Astrocyte of the cerebellum (primary cell): Measurements from ENCODE around the gene FOXJ1.

ENCODE experiments used
- DNase-seq: peaks from one replicate; pipeline ENCODE4 v3.0.0-alpha.2; 2011; ENCODE audit warnings: low read depth
- H3K4me3 ChIP-seq: 2 replicates; pipeline ENCODE4 v1.5.1; 2011; ENCODE audit warnings: mild to moderate bottlenecking, low read depth, low read length, moderate library complexity
- CTCF ChIP-seq: IDR thresholded peaks from 2 replicates; pipeline ENCODE4 v1.5.1; 2012; ENCODE audit warnings: low read length, low read depth, moderate library complexity, mild to moderate bottlenecking; ENCODE audit errors: missing control alignments
- in situ Hi-C: cut with HindIII; loops from 2 replicates; pipeline ENCODE4 v1.10.0; 2017; ENCODE audit warnings: low sequenced_read_pairs

FOXJ1 gene

GRCh38 chr17:76089680-76090516, 51.1 kb downstream of the FOXJ1 start:
- in situ Hi-C loops: no loop called here
- no peak for DNase-seq
- no peak overlapping the region for H3K4me3 ChIP-seq
- no peak for TF ChIP-seq CTCF

- DNase-seq: no peak
- TF ChIP-seq CTCF: no peak
- H3K4me3 ChIP-seq: no peak overlapping the region
- in situ Hi-C loops: no loop called here
Observed at GRCh38 chr17:76088868-76089576, 52.0 kb downstream of the FOXJ1 start.

- in situ Hi-C loops: no loop called here
- no peak overlapping the region for H3K4me3 ChIP-seq
- TF ChIP-seq CTCF: no peak
- no peak for DNase-seq
Observed at GRCh38 chr17:76088041-76088867, 52.8 kb downstream of the FOXJ1 start.

GRCh38 chr17:76087531-76087930, 53.5 kb downstream of the FOXJ1 start:
- in situ Hi-C loops: no loop called here
- no peak overlapping the region for H3K4me3 ChIP-seq
- TF ChIP-seq CTCF: no peak
- no peak for DNase-seq

GRCh38 chr17:76086384-76086783, 54.7 kb downstream of the FOXJ1 start:
- TF ChIP-seq CTCF: no peak
- DNase-seq: no peak
- H3K4me3 ChIP-seq: no peak overlapping the region
- in situ Hi-C loops: no loop called here
